Endometrial microvascular endothelial cells (primary cell): ENCODE measurements around the gene EDEM2. TPM values are rescaled to one million over a fixed set of nuclear protein-coding genes. Genes with fewer than 3 reads are reported as not detected.
"Not testable (repeated sequence)": the region's sequence is repeated elsewhere in the genome, so short reads cannot be mapped to it uniquely, and the experiment has no call there.

ENCODE experiments used
- in situ Hi-C: cut with HindIII; loops from 2 replicates; pipeline ENCODE4 v1.10.0; 2017; ENCODE audit warnings: low sequenced_read_pairs, low pct_unique_long_range_greater_than_20kb; ENCODE audit errors: inconsistent ontology term
- total RNA-seq: library from RNA; depleted of rRNA; stranded (reverse); fragments of >200 nt; gene quantifications from one replicate; pipeline ENCODE4 v1.2.3, GENCODE V29; 2015; ENCODE audit errors: inconsistent ontology term

EDEM2 gene
- total RNA-seq, 1 donor from 2014 or later: 67.7 TPM

DNA sequence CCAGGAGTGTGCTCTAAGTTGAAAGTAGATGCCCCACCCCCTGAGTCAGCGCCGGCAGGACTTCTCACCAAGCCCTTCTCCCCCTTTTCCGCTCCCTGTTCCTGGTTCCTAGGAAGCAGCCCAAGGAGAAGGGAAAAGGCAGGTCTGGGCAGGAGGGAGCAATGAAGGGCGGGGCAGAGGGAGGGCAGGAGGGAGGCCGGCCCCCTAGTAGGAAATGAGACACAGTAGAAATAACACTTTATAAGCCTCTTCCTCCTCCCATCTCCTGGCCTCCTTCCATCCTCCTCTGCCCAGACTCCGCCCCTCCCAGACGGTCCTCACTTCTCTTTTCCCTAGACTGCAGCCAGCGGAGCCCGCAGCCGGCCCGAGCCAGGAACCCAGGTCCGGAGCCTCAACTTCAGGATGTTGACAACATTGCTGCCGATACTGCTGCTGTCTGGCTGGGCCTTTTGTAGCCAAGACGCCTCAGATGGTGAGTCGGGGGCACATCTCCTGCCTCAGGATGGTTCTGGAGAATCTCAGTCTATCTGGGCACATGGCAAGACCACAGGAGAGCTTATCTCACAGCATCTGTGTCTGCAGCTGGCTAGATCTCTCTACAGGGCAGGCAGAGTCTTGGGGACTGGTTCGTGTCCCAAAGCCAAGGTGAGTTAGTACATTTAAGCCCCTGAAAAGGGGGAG, 24.8 kb upstream of the EDEM2 start, which contains the start of gene PROCR:
TSS of gene PROCR (plus strand) at position 320 of the 681 bp plus-strand sequence. CDS start at position 403, 83 bp downstream.
- in situ Hi-C loops: no loop called here

- in situ Hi-C loops: no loop called here
Observed at GRCh38 chr20:35171438-35171752, 24.3 kb upstream of the EDEM2 start.

GRCh38 chr20:35168701-35169409, 21.7 kb upstream of the EDEM2 start:
- in situ Hi-C loops: not testable (repeated sequence)

DNA sequence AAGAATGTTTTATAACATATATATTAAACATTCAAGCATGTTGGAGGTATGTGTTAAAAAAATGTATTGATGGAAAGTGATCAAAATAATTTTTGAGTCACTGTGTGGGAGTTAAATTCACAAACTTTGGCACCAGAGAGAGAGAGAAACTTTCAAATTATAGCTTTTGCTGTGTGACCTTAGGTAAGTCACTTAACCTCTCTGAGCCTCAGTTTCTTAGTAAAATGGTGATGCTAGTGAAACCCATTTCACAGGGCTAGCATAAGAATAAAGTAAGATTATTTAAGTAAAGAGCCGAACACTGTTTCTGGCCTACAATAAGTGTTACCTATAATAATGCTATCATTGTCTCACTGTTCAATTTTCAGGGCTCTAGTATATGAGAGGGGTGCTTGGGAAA, 20.7 kb upstream of the EDEM2 start:
- in situ Hi-C loops: no loop called here

- in situ Hi-C loops: no loop called here
Observed at GRCh38 chr20:35166242-35166830, 19.2 kb upstream of the EDEM2 start.

GRCh38 chr20:35165221-35166185, 18.4 kb upstream of the EDEM2 start:
- in situ Hi-C loops: no loop called here

- in situ Hi-C loops: not testable (repeated sequence)
Observed at GRCh38 chr20:35164531-35164930, 17.4 kb upstream of the EDEM2 start.

GRCh38 chr20:35160341-35160740, 13.2 kb upstream of the EDEM2 start:
- in situ Hi-C loops: not testable (repeated sequence)

DNA sequence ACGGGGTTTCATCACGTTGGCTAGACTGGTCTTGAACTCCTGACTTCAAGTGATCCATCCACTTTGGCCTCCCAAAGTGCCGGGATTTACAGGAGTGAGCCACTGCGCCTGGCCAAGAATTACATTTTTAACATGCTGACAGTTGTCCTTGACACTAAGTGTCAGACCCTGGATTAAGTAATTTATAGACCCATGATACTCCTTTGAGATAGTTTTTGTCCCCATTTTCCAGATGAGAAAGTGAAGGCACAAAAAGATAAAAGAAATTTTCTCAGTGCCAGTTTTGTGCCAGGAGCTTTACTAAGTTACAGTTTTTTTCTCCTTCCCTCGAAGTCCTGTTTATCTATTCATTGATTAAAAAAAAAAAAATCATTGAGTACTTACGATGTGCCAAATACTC, 9.8 kb upstream of the EDEM2 start:
- in situ Hi-C loops: no loop called here

DNA sequence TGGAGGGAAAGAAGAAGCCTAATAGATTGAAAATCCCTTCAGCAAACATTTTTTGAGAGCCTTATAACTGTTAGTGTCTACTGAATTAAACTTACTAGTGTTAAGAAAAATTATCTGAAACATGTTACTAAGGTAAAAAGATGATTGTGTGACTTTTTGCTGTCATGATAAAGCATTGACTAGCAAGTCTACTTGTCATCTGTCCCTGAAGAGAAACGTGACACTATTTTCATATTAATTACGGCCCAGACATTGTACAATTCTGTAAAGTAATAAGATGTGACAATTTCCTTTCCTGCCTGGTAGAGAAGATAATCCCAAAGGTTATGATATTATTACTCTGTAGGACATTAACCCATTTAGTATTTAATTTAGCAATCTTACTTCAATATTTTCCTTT, 8.8 kb upstream of the EDEM2 start:
- in situ Hi-C loops: no loop called here

DNA sequence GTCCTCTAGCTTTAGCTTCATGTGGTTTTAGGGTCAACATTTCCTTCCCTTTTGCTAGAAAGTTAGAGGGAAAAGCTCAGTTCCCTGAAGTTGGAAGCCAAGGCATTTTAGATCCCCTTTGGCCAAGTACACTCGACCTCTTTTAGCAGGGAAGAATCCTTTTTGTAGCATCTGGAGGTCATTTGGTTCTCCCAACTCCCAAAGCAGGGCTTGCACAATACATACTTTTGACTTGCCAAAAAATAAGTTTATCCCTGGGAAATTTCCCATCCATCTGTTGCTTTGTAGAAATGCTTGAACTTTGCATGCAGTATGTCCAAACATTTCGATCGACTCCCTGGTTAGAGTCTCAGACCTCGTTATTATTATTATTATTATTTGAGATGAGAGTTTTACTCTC, 4.6 kb upstream of the EDEM2 start:
- in situ Hi-C loops: no loop called here

GRCh38 chr20:35150846-35151579, 3.9 kb upstream of the EDEM2 start:
- in situ Hi-C loops: no loop called here

GRCh38 chr20:35147575-35148071, 487 bp upstream of the EDEM2 start:
- in situ Hi-C loops: not testable (repeated sequence)

DNA sequence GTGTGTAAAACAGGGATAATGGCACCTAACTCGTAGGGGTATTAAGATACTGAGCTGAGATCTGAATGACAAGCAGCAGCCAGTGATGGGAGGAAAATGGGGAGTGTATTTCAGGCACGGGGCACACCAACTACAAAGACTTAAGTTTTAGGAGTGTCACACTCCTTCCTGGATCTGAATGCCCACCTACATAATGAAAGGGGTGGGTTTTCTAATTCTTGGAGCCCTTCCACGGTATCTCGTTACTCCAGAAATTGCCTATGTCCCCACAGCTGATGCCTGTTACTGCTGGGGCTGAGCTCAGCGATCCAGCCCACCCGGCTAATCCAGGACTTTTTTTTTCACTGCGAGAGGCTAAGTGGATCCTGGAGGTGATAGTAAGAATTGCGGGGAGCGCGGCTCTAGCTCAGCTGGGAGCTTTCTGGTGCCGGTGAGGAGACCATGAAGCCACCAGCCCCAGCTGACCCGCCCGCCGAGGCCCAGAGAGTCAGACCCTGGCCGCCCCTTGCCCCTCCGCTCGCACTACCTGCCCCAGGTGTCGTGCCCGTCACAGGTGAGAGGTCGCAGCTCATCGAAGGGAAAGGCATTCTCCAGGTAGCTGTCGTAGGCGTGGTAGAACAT, 727 bp downstream of the EDEM2 start:
- in situ Hi-C loops: no loop called here

GRCh38 chr20:35145141-35145564, 2.0 kb downstream of the EDEM2 start:
- in situ Hi-C loops: no loop called here

DNA sequence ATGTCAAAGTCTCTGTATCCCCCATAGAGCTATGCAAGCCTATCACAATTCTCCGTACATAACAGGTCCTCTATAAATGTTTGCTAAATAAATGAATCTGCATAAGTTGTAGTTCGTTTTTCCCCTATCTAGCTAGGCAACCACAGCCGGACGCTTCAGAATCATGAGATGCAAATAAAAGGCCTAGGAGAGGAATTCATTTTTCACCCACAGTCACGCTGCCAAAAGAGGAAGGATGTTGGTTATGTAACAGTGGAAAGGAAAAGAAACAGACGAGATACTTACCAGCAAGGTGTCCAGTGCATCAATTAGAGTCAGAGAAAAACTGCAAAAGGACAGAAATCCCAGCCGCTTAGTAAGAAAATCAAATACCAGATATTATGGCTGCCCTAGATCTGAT, 2.4 kb downstream of the EDEM2 start:
- in situ Hi-C loops: no loop called here

DNA sequence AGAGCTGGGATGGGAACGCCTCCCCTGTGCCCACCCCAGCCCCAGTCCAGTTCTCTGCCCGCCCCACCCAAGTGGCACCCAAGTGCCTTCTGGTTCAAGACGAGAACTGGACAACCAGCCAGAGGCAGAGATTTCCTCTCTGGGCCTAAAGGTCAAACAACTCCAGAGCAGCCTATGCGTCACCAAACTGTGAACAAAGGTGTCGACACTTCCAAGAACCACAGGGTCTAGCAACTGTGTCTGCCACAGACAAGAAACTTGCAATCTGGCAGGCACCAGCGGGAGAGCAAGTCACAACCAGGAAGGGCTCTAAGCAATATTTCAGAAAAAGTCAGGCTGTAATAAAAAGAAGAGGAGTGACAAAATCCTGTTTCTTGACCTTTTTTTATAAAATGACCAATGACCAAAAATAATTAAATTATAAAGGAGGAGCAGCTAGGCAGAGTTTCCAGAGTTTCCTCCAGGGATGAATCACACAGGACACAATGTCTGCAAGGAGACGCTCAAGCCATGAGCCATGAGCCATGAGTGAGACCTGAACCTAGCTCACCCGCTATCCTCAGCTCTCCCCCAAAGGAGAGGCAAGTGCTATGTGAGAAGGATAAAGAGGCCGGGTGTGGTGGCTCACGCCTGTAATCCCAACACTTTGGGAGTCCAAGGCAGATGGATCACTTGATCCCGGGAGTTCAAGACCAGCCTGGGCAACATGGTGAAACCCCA, 11.1 kb downstream of the EDEM2 start:
- in situ Hi-C loops: no loop called here
